PC-9 (cell line): ENCODE measurements around the gene ART1. TPM values are rescaled to one million over a fixed set of nuclear protein-coding genes. Genes with fewer than 3 reads are reported as not detected.

Experiments used
- BruUV-seq: library from RNA; stranded (reverse); fragments of 400-500 nt; replicated peaks from 2 replicates; lab custom pipeline; 2021; lab: Mats Ljungman, UMichigan
- CTCF ChIA-PET: fragments of 300-600 bp; sonication (Branson Sonifier 250); formaldehyde crosslinking; loops from one replicate; lab custom pipeline; 2022; ENCODE audit warnings: antibody characterized with exemption; lab: Charles Lee
- POLR2A ChIA-PET: fragments of 300-600 bp; sonication (Branson Sonifier 250); formaldehyde crosslinking; loops from one replicate; lab custom pipeline; 2022; ENCODE audit warnings: antibody characterized with exemption; ENCODE audit not compliant: unreplicated experiment; lab: Charles Lee
- DNase-seq, 2 experiments: peaks; one replicate each; pipeline versions ENCODE4 v3.0.0 to v3.0.0-alpha.2; 2015 to 2022; ENCODE audit warnings: mixed read lengths in 1 of 2
- H2AFZ ChIP-seq: fragments of 200-600 bp; sonication (generic); 2 replicates; pipeline ENCODE4 v1.8.1; 2017; ENCODE audit warnings: antibody characterized with exemption
- H3F3A ChIP-seq: fragments of 200-600 bp; sonication (generic); 2 replicates; pipeline ENCODE4 v1.8.1; 2017; ENCODE audit warnings: antibody characterized with exemption, mild to moderate bottlenecking, low read depth; ENCODE audit not compliant: insufficient read depth
- H3K27ac ChIP-seq: fragments of 200-600 bp; sonication (generic); 2 replicates; pipeline ENCODE4 v1.6.1; 2016; ENCODE audit warnings: mixed run types
- H3K27me3 ChIP-seq: fragments of 200-600 bp; sonication (generic); 2 replicates; pipeline ENCODE4 v1.6.1; 2016; ENCODE audit warnings: low read depth, mixed run types; ENCODE audit not compliant: insufficient read depth
- H3K36me3 ChIP-seq: fragments of 200-600 bp; sonication (generic); 2 replicates; pipeline ENCODE4 v1.6.1; 2016; ENCODE audit warnings: low read depth, mixed run types
- H3K4me1 ChIP-seq: fragments of 200-600 bp; sonication (generic); replicated peaks from 2 replicates; pipeline ENCODE4 v1.6.1; 2016; ENCODE audit warnings: mixed run types; ENCODE audit not compliant: insufficient read depth
- H3K4me2 ChIP-seq: fragments of 200-600 bp; sonication (generic); 2 replicates; pipeline ENCODE4 v1.6.1; 2017; ENCODE audit warnings: mixed run types
- H3K4me3 ChIP-seq: fragments of 200-600 bp; sonication (generic); 2 replicates; pipeline ENCODE4 v1.6.1; 2016; ENCODE audit warnings: mixed run types
- H3K79me2 ChIP-seq: fragments of 200-600 bp; sonication (generic); 2 replicates; pipeline ENCODE4 v1.6.1; 2017; ENCODE audit warnings: low read depth, mixed run types
- H3K9me2 ChIP-seq: fragments of 200-600 bp; sonication (generic); 2 replicates; pipeline ENCODE4 v1.8.1; 2017; ENCODE audit warnings: mild to moderate bottlenecking; ENCODE audit not compliant: insufficient read depth
- H3K9me3 ChIP-seq: fragments of 200-600 bp; sonication (generic); 2 replicates; pipeline ENCODE4 v1.8.1; 2016; ENCODE audit warnings: low read depth; ENCODE audit not compliant: insufficient read depth
- H4K20me1 ChIP-seq: fragments of 200-600 bp; sonication (generic); 2 replicates; pipeline ENCODE4 v1.8.1; 2017; ENCODE audit not compliant: insufficient read depth
- CTCF ChIP-seq: fragments of 200-600 bp; sonication (generic); conservative IDR thresholded peaks from 2 replicates; pipeline ENCODE4 v1.6.1; 2017; ENCODE audit warnings: mixed run types, antibody characterized with exemption, mild to moderate bottlenecking, moderate library complexity
- EZH2 ChIP-seq: fragments of 200-600 bp; sonication (generic); IDR thresholded peaks from 2 replicates; pipeline ENCODE4 v1.8.0; 2017; ENCODE audit warnings: antibody characterized with exemption, low read depth
- intact Hi-C: fragments of 100-400 bp; cut with micrococcal nuclease; formaldehyde crosslinking; loops from one replicate; pipeline ENCODE4 v1.10.0; 2022; ENCODE audit not compliant: unreplicated experiment
- total RNA-seq: library from RNA; stranded (reverse); gene quantifications from 2 replicates; pipeline ENCODE4 v1.2.3, GENCODE V29; 2021

The ART1 gene
- total RNA-seq, 1 experiment from 2014 or later, result not detected

- POLR2A ChIA-PET, result no interaction called here
- Histone ChIP-seq H2AFZ (no peak overlapping the region), H3K9me2 (no peaks in the 10 kb centered on the region), H3K4me2 (no peak overlapping the region), H3K9me3 (no peaks in the 10 kb centered on the region), H4K20me1 (no peaks in the 10 kb centered on the region), H3K27me3 (no peaks in the 10 kb centered on the region), H3K79me2 (no peaks in the 10 kb centered on the region), H3K4me3 (no peak overlapping the region), H3K27ac (no peak overlapping the region), H3K36me3 (peaks cover 5% of the 10 kb centered on the region; the same call in 1 of the 2 replicates), H3K4me1 (no peaks in the 10 kb centered on the region), H3F3A (0 out of 2 replicates have a peak, but pooled peaks cover 3% of the 10 kb centered on the region)
- TF ChIP-seq CTCF (no peak), EZH2 (no peak)
- CTCF ChIA-PET, result no interaction called here
- DNase-seq, result no peak
- no TSS peak for BruUV-seq
- intact Hi-C loops, result no loop called here
Measured at GRCh38 chr11:3700410-3700809, 55.5 kb downstream of the ART1 start.

GRCh38 chr11:3700910-3701309 lies 56.0 kb downstream of the ART1 start:
- H3K36me3 ChIP-seq, result peaks cover 5% of the 10 kb centered on the region; the same call in 1 of the 2 replicates
- no peak overlapping the region for H3K4me3 ChIP-seq
- POLR2A ChIA-PET, result no interaction called here

GRCh38 chr11:3703383-3703782 lies 58.5 kb downstream of the ART1 start:
- TF ChIP-seq EZH2 (no peak), CTCF (no peak)
- no TSS peak for BruUV-seq
- no peak for DNase-seq
- Histone ChIP-seq H3K9me3 (no peaks in the 10 kb centered on the region), H3F3A (0 out of 2 replicates have a peak, but pooled peaks cover 3% of the 10 kb centered on the region), H4K20me1 (no peaks in the 10 kb centered on the region; the same call in 1 of the 2 replicates), H2AFZ (no peak overlapping the region), H3K27me3 (no peaks in the 10 kb centered on the region), H3K4me1 (no peaks in the 10 kb centered on the region), H3K4me2 (no peak overlapping the region), H3K27ac (no peak overlapping the region), H3K79me2 (no peaks in the 10 kb centered on the region), H3K4me3 (no peak overlapping the region), H3K36me3 (peaks cover 15% of the 10 kb centered on the region), H3K9me2 (no peaks in the 10 kb centered on the region)
- POLR2A ChIA-PET, result no interaction called here
- CTCF ChIA-PET, result no interaction called here
- intact Hi-C loops, result no loop called here

More at GRCh38 chr11:3700910-3701309, 56.0 kb downstream of the ART1 start:
- intact Hi-C loops, result no loop called here
- DNase-seq, result no peak
- no peak overlapping the region for H2AFZ ChIP-seq
- H4K20me1 ChIP-seq, result no peaks in the 10 kb centered on the region
- BruUV-seq, result no TSS peak
- no peaks in the 10 kb centered on the region for H3K79me2 ChIP-seq
- H3K27ac ChIP-seq, result no peak overlapping the region
- H3K27me3 ChIP-seq, result no peaks in the 10 kb centered on the region
- TF ChIP-seq CTCF (no peak), EZH2 (no peak)
- H3F3A ChIP-seq, result 0 out of 2 replicates have a peak, but pooled peaks cover 3% of the 10 kb centered on the region
- no peaks in the 10 kb centered on the region for H3K9me2 ChIP-seq
- H3K4me2 ChIP-seq, result no peak overlapping the region
- H3K4me1 ChIP-seq, result no peaks in the 10 kb centered on the region
- CTCF ChIA-PET, result no interaction called here
- no peaks in the 10 kb centered on the region for H3K9me3 ChIP-seq
